Measurements from ENCODE around the gene RAB40B.

- TF ChIP-seq POLR2AphosphoS5 (IDR thresholded peaks at IDR 0.05) (no peak), CTCF (IDR thresholded peaks at IDR 0.05) (no peak), EP300 (IDR thresholded peaks at IDR 0.05) (no peak)
These were observed 88.8 kb downstream of the RAB40B start for GRCh38 chr17:82609655-82610054.
